Ovary (tissue), 3 donors: ENCODE measurements around the gene TRAF3.

Experiments used
- POLR2A ChIP-seq: fragments of 450-650 bp; IDR thresholded peaks from one replicate; pipeline ENCODE4 v1.6.1; 2017; ENCODE audit warnings: antibody characterized with exemption, mild to moderate bottlenecking, moderate library complexity
- TF ChIP-seq, protein P1 (sequence below), 3 donors: fragments of 450-650 bp in 2 of 3; fragments of 200-600 bp in 1 of 3; IDR thresholded peaks; one replicate each; pipeline versions ENCODE4 v1.5.1 to v1.8.0; 2016 to 2022; ENCODE audit warnings: antibody characterized with exemption in 3 of 3, mild to moderate bottlenecking in 1 of 3
- donor health status: DM: no; HTN: no; CAD: no.

DNA sequence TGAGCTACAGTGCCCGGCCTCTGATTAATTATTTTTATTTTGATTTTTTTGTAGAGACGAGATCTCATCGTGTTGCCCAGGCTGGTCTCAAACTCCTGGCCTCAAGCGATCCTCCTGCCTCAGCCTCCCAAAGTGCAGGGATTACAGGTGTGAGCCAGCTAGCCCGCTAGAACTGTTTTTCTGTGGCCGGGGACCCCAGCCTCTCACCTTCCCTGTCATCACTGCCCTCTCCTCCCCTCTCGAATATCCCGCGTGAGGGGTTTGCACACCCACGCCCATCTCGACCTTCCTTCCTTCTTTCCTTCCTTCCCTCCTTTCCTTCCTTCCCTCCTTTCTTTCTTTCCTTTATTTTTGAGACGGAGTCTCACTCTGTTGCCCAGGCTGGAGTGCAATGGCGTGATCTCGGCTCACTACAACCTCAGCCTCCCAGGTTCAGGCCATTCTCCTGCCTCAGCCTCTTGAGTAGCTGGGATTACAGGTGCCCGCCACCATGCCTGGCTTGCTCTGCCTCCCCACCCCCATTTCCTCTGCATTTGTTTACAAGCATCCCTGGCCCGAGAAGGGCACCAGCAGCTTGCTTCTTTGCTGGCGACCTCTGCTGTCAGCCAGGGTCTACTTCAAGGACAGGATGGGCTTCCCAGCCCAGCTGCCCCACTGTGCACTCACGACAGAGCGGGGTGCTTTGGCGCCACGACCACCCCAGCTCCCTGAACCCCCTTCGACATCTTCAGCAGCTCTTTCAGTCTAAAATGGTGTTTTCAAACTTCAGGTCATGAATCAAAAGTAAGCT lies 4.3 kb upstream of the TRAF3 start:
- TF ChIP-seq POLR2A = no peak
- TF ChIP-seq, protein P1, sequence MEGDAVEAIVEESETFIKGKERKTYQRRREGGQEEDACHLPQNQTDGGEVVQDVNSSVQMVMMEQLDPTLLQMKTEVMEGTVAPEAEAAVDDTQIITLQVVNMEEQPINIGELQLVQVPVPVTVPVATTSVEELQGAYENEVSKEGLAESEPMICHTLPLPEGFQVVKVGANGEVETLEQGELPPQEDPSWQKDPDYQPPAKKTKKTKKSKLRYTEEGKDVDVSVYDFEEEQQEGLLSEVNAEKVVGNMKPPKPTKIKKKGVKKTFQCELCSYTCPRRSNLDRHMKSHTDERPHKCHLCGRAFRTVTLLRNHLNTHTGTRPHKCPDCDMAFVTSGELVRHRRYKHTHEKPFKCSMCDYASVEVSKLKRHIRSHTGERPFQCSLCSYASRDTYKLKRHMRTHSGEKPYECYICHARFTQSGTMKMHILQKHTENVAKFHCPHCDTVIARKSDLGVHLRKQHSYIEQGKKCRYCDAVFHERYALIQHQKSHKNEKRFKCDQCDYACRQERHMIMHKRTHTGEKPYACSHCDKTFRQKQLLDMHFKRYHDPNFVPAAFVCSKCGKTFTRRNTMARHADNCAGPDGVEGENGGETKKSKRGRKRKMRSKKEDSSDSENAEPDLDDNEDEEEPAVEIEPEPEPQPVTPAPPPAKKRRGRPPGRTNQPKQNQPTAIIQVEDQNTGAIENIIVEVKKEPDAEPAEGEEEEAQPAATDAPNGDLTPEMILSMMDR (IDR thresholded peaks at IDR 0.05) = no peak
